Epithelial cell of esophagus (primary cell): ENCODE data around the gene TYRP1.

Experiments used
- DNase-seq: peaks from one replicate; pipeline ENCODE4 v3.0.0; 2010; ENCODE audit warnings: low read depth
- H3K4me3 ChIP-seq: 2 replicates; pipeline ENCODE4 v1.5.1; 2011; ENCODE audit warnings: mild to moderate bottlenecking, low read length, control low read depth
- CTCF ChIP-seq: IDR thresholded peaks from 2 replicates; pipeline ENCODE4 v1.5.1; 2011; ENCODE audit warnings: low read depth, mild to moderate bottlenecking, low read length, control low read depth, inconsistent platforms; ENCODE audit not compliant: insufficient read depth; ENCODE audit errors: missing control alignments

Gene TYRP1

DNA sequence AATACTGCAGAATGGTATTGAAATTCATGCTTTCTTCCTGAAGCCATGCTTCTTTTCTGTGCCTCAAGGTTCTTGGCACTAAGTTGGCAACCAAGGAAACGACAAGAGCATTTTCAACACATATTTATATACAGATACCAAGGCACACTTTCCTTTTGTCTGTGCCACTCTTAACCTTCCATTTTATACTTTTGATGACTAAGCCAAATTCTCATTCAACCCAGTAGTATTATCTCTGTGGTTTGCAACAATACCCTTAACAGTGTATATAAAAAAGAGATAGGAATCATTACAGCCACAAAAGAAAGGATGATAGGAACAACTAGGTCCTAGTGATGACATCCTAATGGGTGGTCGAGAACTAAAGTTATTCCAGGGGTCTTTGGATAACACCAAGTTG lies 36.0 kb upstream of the TYRP1 start:
- no peak for DNase-seq
- no peak for TF ChIP-seq CTCF
- H3K4me3 ChIP-seq, result no peak overlapping the region

GRCh38 chr9:12657998-12658397 lies 35.2 kb upstream of the TYRP1 start:
- no peak for TF ChIP-seq CTCF
- no peak overlapping the region for H3K4me3 ChIP-seq
- DNase-seq, result no peak

- DNase-seq, result no peak
- no peak for TF ChIP-seq CTCF
- no peak overlapping the region for H3K4me3 ChIP-seq
Observed at GRCh38 chr9:12658531-12659209, 34.5 kb upstream of the TYRP1 start.

DNA sequence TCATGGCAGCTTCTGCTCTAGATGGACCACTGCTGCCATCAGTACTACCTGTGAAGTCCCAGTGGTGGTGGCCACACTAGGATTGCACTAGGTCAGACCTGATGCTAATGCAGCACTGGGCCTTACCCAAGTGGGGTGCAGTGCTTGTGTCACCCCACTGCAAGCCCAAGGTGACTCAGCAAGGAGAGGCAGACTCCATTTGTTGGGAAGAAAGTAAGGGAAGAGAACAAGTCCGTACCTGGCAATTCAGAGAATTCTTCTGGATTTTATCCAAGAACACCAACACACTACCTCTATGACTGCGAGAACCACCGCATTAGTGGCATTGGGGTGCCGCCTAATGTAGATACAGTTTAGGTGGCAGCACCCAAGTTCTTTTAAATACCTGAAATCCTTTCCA lies 34.0 kb upstream of the TYRP1 start:
- no peak for TF ChIP-seq CTCF
- no peak overlapping the region for H3K4me3 ChIP-seq
- DNase-seq, result peak; percentile 24

- H3K4me3 ChIP-seq, result no peak overlapping the region
- TF ChIP-seq CTCF, result no peak
- no peak for DNase-seq
Observed at GRCh38 chr9:12666813-12667212, 26.4 kb upstream of the TYRP1 start.

- no peak overlapping the region for H3K4me3 ChIP-seq
- DNase-seq, result peak; percentile 27
- no peak for TF ChIP-seq CTCF
Observed at GRCh38 chr9:12667892-12668291, 25.3 kb upstream of the TYRP1 start.

GRCh38 chr9:12670006-12670405 lies 23.2 kb upstream of the TYRP1 start:
- TF ChIP-seq CTCF, result no peak
- DNase-seq, result no peak
- no peak overlapping the region for H3K4me3 ChIP-seq
